ENCODE results near the gene RBM12. TPM values are rescaled to one million over a fixed set of nuclear protein-coding genes. Genes with fewer than 3 reads are reported as not detected.
A peak's percentile ranks its signal among the peaks of the same experiment; 100 is the strongest.

RBM12 gene
- total RNA-seq, 2 experiments from 2014 or later = 66.3 to 152 TPM

GRCh38 chr20:35698298-35699126, 33.8 kb upstream of the RBM12 start:
- no peaks in the 10 kb centered on the region for H3K9me3 ChIP-seq (ENCODE audit: low read length)
- peak overlapping the region; percentile 74 for H3K4me2 ChIP-seq (ENCODE audit: low read length)
- peak; percentile 31 for DNase-seq (ENCODE audit: low spot score)
- ChIA-PET POLR2A (no interaction called here), CTCF (ENCODE audit: unreplicated experiment) (no interaction called here)
- peak overlapping the region; percentile 74 for H3K27ac ChIP-seq (ENCODE audit: low read depth, low read length, poor library complexity, severe bottlenecking)
- intact Hi-C loops (cut with micrococcal nuclease; ENCODE audit: unreplicated experiment) = loop anchor here (1.0 to 5.0 kb wide), 5 partner anchors 81 to 236 kb away; partner anchors contain the start of gene SPAG4
- H4K20me1 ChIP-seq (ENCODE audit: insufficient read depth, low read length) = no peaks in the 10 kb centered on the region; the same call in 1 of the 2 replicates
- peaks cover 31% of the 10 kb centered on the region; the same call in 1 of the 2 replicates for H3K79me2 ChIP-seq (ENCODE audit: insufficient read depth, low read depth, low read length)
- H3K36me3 ChIP-seq (ENCODE audit: insufficient read depth, low read length) = peaks cover 55% of the 10 kb centered on the region
- H3K4me1 ChIP-seq (ENCODE audit: insufficient read depth, low read length, poor library complexity, severe bottlenecking) = peaks cover 23% of the 10 kb centered on the region
- no peak; the same call in 1 of the 2 replicates for TF ChIP-seq CTCF (conservative IDR thresholded peaks at IDR 0.05; ENCODE audit: low read length)
- TF ChIP-seq EZH2phosphoT487 (IDR thresholded peaks at IDR 0.05; ENCODE audit: borderline replicate concordance, low read depth, low read length) = no peak
- no peaks in the 10 kb centered on the region for H3K9me2 ChIP-seq (ENCODE audit: insufficient read depth, low read length)
- H3K4me3 ChIP-seq (ENCODE audit: low read depth, low read length, poor library complexity, severe bottlenecking) = peak overlapping the region; percentile 87
- BruUV-seq (replicated peaks) = no TSS peak
- peak overlapping the region; percentile 82 for H2AFZ ChIP-seq (ENCODE audit: low read length)

- H3K79me2 ChIP-seq (ENCODE audit: insufficient read depth, low read depth, low read length) = peaks cover 31% of the 10 kb centered on the region; the same call in 1 of the 2 replicates
- TF ChIP-seq CTCF (conservative IDR thresholded peaks at IDR 0.05; ENCODE audit: low read length) (no peak; the same call in 1 of the 2 replicates), EZH2phosphoT487 (IDR thresholded peaks at IDR 0.05; ENCODE audit: borderline replicate concordance, low read depth, low read length) (no peak)
- no TSS peak for BruUV-seq (replicated peaks)
- no peaks in the 10 kb centered on the region for H3K9me3 ChIP-seq (ENCODE audit: low read length)
- H4K20me1 ChIP-seq (ENCODE audit: insufficient read depth, low read length) = no peaks in the 10 kb centered on the region; the same call in 1 of the 2 replicates
- peak overlapping the region; percentile 82; the same call in 1 of the 2 replicates for H2AFZ ChIP-seq (ENCODE audit: low read length)
- peaks cover 23% of the 10 kb centered on the region for H3K4me1 ChIP-seq (ENCODE audit: insufficient read depth, low read length, poor library complexity, severe bottlenecking)
- no peak for DNase-seq (ENCODE audit: low spot score)
- H3K36me3 ChIP-seq (ENCODE audit: insufficient read depth, low read length) = peaks cover 51% of the 10 kb centered on the region
- intact Hi-C loops (cut with micrococcal nuclease; ENCODE audit: unreplicated experiment) = loop anchor here (2.0 to 5.0 kb wide), 4 partner anchors 80 to 235 kb away; partner anchors contain the start of gene SPAG4
- CTCF ChIA-PET (ENCODE audit: unreplicated experiment) = no interaction called here
- POLR2A ChIA-PET = no interaction called here
- H3K4me3 ChIP-seq (ENCODE audit: low read depth, low read length, poor library complexity, severe bottlenecking) = peak overlapping the region; percentile 87
- H3K27ac ChIP-seq (ENCODE audit: low read depth, low read length, poor library complexity, severe bottlenecking) = peak overlapping the region; percentile 74
- H3K9me2 ChIP-seq (ENCODE audit: insufficient read depth, low read length) = no peaks in the 10 kb centered on the region
- H3K4me2 ChIP-seq (ENCODE audit: low read length) = peak overlapping the region; percentile 74
Observed at GRCh38 chr20:35697696-35698297, 33.1 kb upstream of the RBM12 start.

Data from OCI-LY7 (cell line).